Fibroblast of peridontal ligament (primary cell): ENCODE results near the gene SFRP4.
A peak's percentile ranks its signal among the peaks of the same experiment; 100 is the strongest.
"Not testable (repeated sequence)": the region's sequence is repeated elsewhere in the genome, so short reads cannot be mapped to it uniquely, and the experiment has no call there.

Experiments
- DNase-seq: peaks from one replicate; pipeline ENCODE4 v3.0.0-alpha.2; 2010; ENCODE audit errors: extremely low read depth

SFRP4 gene

DNA sequence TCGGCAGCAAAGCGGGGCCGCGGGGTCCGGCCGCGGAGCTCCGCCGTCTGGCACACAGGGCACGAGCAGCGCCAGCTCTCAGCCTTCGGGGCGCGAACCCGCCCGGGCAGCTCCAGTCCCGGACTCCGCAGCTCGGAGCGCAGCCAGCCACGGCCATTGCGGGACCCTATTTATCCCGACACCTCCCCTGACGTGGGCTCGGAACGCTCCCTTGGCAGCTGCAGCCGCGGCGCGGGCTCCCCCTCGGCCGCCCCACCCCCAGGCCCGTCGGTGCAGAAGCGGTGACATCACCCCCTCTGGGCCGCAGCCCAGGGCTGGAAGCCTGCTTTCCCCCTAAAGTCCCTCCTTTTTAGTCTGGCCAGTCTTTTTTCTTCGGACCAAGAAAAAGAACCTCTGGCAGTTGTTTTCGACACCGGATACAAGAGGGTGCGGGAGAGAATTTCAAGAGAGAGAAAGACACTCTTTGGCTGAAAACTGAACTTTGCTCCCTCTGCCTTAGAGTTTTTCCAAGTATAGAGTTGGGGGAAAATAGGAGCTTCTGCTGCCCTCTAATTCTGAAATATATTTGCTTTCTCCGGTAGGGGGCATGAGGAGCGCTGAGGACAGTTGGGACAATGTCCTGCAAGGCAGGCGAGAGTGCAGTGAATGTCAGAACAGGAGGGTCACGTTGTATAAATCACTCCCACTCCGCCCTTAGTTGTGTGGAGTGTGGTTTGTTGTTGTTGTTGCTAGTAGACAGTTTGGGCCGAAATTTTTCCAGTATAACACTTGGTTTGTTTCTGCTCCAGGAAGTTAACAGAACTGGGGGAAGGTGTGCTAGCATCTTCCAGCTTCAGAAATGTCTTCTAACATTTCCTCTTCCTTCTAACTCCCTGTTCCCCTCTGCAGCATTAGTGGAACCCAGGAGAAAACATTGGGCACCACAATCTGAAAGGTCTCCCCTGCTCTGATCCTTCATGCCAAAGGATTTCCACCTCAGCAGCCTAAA lies at the start of gene SFRP4:
TSS of gene SFRP4 (minus strand) at position 145 of the 988 bp plus-strand sequence. CDS start 280 bp downstream, outside the sequence.
- peak; percentile 86 for DNase-seq

DNA sequence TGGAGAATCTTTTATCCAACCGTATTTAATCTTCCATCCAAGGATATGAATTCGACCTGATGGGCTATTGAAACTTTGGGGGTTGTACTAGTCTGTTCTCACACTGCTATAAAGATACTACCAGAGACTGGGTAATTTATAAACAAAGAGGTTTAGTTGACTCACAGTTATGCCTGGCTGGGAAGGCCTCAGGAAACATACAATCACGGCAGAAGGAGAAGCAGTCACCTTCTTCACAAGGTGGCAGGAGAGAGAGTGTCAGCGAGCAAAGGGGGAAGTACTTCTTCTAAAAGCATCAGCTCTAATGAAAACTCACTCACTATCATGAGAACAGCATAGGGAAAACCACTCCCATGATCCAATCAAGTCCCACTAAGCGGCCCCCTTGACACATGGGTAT lies 47.6 kb upstream of the SFRP4 start:
- no peak for DNase-seq

DNA sequence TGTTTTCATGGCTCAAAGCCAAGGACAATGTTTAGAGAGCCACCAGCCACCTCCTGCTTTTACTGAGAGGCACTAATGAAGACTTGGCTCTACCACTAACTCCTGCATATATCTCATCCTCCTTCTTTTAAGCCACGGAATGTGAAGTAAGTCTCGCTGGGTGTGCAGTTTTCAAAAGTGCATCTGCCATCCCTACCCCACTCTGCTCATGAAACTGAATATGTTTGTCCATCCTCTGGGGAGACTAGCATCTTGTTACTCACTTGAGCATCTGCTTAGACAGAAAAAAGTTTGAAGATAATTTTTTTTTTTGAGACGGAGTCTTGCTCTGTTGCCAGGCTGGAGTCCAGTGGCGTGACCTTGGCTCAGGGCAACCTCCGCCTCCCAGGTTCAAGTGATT lies 44.6 kb upstream of the SFRP4 start:
- DNase-seq, result peak; percentile 45

DNA sequence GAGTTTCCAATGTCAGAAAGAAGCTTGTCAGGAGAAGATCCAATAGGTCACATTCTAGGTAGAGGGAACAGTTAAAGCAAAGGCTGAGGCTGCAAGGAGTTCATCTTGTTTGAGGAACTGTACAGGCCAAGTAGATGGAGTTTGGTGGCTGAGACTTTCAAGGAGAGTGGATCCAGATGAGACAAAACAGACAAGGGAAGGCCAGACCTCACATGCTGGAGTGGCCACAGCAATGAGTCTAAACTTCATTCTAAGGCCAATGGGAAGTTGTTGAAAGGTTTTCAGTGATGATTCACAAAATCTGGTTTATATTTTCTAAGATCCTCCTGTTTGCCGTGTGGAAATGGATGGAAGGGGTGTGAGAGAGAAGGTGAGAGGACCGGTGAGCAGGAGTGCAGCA lies 43.9 kb upstream of the SFRP4 start:
- peak; percentile 72 for DNase-seq

DNA sequence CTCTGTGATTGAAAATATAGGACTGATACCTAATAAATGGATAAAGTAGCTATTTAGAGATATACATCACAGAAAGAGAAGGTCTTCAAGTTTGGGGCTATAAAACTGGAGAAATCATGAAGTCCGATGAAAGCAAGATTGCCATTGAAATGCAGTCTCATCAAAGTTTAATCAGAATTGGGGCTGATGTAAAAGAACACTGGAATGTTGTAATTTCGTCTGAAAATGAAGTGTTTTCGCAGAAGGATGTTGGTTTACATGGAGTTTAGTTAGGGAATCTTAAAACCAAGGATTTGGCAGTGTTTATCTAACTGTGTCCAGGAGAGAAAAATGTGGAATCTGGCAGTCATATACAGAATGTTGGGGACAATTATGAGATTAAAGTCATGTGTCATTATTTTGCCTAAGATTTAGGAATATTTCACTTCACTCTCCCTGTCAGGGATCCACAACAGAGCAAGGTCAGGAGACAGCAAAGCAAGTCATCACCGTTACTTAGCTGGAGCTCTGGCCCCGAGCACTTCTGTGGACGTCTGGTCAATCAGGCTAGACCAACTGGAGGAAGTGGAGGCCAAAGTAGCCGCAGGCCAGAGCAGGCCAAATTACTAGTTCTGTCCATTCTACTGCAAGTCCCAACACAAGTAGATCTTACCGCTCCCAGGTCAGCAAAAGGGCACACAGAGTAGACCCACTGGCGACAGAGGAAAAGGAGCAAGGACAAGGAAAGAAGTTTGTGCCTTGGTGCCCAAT lies 40.8 kb upstream of the SFRP4 start:
- DNase-seq, result peak; percentile 75

DNA sequence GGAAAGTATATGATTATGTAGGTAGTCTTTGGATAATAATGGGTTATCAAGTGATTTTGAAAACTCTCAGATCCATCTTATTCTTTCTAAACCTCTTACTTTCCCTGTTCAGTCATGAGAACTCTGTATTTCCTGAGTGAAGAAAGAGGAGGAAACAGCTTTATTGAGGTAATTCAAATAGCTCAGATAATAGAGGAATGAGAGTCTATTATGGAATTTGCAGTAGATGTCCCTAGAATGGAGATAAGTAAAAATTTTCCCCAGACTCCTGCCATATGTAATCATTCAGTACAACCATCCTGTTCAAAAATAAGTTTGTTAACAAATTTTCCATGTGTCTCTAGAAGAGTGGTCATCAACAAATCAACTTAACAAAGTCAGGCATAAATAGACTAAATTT lies 40.2 kb upstream of the SFRP4 start:
- no peak for DNase-seq

DNA sequence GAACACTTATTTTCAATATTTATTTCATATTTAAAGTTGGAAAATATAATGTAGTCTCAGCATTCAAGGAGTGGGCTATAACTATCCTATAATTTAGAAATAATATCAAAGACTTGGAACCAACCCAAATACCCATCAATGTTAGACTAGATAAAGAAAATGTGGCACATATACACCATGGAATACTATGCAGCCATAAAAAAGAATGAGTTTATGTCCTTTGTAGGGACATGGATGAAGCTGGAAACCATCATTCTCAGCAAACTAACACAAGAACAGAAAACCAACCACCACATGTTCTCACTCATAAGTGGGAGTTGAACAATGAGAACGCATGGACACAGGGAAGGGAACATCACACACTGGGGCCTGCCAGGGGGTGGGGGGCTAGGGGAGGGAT lies 37.6 kb upstream of the SFRP4 start:
- not testable (repeated sequence) for DNase-seq

DNA sequence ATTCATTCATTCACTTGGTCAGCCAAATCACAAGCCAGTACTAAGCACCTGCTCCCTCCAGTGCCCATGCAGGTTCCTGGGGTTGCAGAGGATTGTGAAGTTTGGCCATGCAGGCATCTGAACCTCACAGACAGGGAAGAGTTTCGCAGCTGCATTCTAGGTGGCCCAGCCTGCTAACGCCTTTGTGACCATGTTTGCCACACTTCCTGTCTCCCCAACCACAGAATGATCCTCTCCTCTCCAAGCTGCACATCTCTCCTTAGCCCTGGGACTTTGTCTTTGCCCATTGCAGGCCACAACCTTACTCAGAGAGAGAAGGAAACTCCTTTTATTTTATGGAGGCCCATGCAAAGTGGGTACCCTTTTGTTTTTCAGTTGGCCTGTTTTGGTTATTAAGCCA lies 35.6 kb upstream of the SFRP4 start:
- DNase-seq, result no peak

DNA sequence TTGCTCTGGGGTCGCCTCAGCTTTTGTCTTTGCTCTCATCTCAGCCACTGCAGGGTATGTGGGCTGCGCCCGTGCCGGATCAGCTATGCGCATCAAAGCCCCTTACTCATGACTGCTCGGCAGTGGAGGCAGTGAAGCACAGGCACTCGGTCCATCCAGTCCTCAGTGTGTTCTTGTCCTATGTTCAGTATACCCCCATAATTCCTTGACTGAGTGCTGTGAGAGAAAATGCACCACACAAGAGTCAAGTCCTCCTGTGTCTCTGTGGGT lies 31.3 kb upstream of the SFRP4 start:
- DNase-seq, result no peak

DNA sequence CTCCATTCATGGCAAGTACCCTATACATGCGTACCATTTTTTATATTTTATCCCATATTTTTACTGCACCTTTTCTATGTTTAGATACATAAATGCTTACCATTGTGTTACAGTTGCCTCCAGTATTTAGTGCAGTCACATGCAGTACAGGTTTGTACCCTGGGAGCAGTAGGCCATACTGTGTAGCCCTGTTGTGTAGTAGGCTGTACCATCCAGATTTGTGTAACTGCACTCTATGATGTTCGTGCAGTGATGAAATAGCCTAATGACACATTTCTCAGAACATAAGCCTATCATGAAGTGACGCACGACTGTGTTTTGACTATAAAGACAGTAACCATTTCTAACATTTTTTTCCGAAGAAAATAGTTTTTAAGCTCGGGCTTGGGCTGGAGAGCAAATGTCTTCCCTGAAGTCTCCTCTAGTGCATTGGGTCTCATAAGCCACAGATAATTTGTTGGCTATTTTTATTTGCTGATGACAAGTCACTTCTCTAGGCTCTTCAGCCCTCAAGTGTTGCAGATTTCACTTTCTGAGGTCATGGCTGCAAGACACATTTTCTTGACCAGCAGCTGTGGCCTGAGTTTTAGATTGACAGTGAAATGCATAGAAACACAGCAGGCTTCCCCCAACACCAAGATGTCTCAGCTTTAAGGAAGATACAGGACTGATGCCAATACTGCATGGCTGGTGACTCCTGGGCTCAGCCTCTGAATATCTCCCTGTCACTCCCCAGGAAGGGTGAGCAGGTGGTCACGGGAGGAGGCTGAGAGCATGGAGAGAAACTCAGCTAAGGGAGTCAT lies 30.7 kb upstream of the SFRP4 start:
- no peak for DNase-seq

DNA sequence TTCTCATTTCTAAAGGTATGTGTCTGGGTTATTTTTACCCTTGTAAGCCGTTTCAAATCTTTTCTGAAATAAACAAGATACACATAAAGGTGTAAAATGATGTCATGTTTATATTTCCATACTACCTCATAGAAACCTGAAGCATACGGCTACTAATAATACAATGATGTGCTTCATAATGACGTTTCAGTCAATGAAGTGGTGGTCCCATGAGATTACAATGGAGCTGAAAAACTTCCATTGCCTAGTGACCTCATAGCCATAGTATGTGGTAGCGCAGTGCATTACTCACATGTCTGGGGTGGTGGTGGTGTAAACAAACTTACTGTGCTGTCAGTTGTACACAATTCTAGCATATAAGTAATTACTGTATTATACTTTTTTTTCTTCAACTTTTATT lies 28.7 kb upstream of the SFRP4 start:
- DNase-seq, result peak; percentile 89

DNA sequence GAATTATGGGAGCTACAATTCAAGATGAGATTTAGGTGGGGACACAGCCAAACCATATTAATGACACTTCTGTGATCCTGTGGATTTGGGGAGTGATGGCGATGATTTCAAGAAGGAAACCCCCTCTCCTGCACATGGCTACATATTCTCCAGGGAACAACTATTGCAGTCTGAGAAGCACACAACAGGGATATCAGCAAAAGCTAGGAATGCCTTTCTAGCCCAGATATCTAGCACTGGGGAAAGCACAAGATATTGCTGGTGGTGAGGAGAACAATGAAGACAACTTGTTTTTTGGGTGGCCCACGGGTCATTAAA lies 28.1 kb upstream of the SFRP4 start:
- DNase-seq, result no peak

DNA sequence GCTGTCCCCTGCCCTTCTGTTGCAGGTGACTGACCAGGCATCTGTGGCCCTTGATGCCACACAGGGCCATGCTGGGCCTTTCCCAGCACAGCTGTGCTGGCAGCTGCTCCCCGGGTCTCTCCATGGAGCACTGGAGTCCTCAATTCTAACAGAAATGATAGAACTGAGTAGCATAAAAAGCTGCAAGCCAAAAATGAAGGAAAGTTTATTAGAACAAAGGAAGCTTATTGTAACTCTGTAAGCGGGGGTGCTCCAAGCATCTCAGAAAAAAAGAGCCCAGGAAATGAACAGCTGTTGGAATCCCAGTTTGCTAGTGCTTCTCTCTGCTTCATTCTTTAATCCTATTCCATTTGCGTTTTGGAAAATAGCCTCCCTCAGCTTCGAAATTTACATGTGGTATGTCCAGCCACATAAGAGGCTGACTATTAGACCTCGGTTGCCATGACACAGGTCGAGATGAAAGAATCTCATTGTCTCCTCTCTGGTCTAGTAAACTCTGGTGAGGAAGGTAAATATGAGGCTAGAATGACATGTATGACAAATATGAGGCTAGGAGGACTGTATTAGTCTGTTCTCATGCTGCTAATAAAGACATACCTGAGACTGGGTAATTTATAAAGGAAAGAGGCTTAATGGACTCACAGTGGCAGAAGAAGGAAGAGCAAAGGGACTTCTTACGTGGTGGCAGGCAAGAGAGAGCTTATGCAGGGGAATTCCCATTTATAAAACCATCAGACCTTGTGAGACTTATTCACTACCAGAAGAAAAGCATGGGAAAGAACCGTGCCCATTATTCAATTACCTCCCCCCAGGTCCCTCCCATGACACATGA lies 27.5 kb upstream of the SFRP4 start:
- no peak for DNase-seq

DNA sequence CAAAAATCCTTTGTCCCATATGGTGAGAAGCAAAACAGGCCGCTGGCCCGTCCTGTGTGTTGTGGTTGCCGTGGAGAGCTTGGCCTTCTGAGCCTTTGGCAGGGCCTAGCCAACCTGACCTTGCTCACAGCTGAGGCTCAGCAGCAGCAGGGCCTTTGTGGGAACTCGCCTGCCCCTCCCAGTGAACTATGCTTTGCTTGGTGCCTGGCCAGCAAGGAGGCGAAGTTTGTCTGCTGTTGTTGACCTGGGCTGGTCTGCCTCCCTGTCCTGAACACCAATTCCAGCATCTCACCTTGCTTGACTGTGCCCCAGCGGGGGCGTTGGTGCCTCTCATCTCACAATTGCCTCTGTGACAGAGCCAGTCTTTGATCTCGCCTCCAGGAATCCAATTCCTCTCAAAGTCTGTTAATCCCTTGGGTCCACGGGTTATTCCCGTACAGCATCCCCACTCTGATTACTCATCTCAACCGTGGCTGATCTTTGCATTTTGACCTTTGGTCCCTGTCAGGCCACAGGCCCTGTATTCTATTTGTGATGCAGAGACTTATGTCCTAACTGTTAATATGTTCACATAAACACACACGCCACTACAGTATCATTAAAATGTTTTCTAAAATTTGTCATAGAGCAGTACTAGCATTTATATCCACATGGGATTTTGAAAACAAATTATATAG lies 26.5 kb upstream of the SFRP4 start:
- DNase-seq, result peak; percentile 69

DNA sequence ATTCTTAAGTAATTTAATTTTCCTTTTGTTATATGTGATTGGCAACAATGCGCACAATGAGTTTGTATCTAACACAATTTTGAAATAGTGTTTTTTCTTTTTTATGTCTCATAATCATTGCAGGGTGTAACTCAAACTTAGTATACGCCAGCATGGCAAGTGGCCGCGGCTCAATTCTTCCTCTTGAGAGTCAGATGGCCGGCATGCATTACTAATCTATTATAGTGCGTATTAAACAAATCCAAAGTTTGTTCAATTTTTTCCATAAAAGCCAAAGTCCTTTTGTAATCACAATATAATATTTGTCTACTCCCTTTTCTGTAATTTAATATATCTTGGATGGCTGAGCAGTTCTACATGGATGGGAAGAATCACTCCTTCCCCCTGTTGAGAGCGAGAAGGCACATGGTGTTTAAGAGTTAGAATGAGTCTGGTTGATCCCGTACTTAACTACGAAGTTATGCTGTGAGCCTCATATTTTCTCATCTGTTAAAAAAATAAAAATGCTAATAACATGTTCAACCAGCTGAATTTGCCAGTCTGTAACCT lies 16.5 kb upstream of the SFRP4 start:
- DNase-seq, result no peak

DNA sequence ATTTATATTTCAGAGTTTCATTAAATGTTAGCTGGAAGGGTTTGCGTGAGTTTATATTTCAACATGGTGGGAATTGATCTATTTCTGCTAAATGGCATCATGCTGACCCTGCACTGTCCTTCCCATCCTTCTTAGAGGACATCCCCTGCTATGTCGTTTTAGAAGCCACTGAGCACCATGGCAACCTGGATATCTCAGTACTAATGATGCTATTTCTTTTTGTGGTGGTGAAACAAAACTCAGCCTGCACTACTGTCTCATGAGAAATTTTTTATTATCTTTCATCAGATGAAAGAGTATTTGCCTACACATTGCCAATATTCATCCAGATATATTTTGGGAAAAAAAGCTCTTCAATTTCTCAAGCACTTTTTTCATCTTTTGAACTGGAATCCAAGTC lies 15.9 kb upstream of the SFRP4 start:
- DNase-seq, result no peak

DNA sequence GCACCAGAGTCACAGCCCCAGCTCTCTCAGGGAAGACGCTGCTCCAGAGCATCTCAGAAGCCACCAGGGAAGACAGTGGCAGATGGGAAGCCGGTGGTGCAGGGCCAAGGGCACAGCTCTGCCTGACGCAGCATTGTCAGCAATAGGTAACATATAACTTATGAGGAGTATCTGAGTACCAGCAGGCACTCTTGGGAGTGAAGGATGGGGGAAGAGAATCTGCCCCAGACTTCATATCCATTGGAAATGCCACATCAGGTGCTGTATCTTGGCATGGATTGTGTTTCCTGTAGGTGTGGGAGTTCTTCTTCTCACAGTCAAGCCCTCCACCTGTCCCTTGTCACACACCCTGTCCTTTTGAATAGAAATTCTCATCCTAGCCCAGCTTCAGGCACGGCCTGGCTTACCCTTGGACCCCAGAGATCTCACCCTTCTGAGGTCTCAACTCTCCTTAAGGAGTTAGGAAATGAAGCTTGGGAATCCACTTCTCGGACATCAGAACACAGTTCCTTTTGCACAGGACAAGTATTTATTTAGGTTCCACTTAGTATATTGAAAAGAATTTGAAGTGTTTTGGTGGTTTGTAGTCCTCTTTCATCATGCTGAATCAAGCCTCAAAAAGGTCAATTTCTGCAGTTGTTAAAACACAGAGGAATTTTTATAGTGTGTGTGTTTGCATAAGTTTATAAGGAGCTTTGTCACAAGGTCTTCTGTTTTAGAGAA lies 13.8 kb upstream of the SFRP4 start:
- peak; percentile 90 for DNase-seq

DNA sequence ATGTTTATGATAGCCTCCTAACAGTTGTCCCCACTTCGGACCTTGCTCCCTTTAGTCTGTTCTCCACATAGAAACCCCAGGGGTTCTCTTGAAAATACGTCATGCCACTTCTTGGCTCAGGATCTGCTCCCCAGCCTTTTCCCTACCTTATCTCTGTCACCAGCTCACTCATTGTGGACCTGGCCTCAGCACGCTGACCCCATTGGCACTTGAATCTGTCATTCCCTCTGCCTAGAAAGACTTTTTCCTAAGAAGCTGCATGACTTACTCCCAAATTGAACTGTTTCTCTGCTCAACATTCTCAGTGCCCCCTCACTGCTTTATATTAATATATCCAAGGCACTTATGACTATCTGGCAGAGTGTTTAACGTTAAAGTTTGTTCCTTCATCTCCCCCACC lies 12.3 kb upstream of the SFRP4 start:
- DNase-seq, result no peak

DNA sequence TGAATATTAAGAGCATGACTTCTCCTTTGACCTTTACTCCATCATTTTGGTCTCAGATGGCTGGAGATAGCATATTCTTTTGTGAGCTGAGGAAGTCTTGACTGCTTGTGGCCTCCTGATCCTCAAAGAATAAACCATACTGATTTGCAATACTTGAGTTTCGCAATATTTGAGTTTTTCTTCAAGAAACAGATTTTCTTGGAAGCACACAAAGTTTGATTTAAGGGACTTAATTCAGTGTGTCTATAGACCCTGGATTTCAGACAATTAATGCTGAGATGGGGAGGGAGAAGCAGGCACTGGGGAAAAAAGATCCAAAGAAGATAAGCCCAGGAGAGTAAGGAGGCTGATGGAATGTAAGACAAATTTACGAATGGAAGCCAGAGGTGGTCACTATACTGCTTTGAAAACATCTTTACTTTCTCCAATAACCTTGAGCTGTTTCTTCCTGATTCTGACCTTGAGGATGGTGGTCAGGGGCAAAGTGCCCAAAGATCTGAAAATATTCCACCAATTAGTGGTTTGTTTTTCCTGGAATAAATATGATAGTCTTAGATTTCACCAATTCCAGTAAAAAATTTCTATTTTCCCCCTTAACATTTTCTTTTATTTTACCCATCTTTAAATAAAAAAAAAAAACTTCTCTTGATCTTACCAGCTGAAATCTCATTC lies 11.3 kb upstream of the SFRP4 start:
- DNase-seq, result peak; percentile 93
